NCI-H2171 treated with DMSO at 0.1 percent for 48 hours (cell line): ENCODE results near the gene HOXB2.
A peak's percentile ranks its signal among the peaks of the same experiment; 100 is the strongest.

ENCODE experiments used
- DNase-seq: peaks from one replicate; lab custom pipeline; 2025; lab: John Stamatoyannopoulos, UW

The HOXB2 gene

DNA sequence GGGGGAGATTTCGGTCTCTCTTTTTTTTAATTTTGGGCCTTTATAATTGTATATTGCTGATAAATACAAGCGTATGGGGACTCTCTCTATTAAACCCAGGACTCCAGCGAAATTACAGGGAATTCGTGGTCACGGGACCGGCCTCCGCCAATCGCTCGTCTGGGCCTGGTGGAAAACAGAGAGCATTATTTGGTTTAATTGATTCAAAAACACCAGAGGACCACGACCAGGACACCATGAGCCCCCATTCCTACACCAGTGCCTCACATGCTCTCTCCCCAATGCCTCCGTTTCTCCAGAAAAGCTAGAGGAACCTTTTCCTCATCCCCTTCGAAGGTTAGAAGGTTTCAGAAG, at the start of gene HOXB2:
HOXB2 (minus strand) TSS at position 88 of the 354 bp plus-strand sequence. CDS start 198 bp downstream, outside the sequence.
- no peak for DNase-seq

- DNase-seq = peak; percentile 45
Observed at GRCh38 chr17:48593840-48594537, 49.1 kb upstream of the HOXB2 start.

- no peak for DNase-seq
Observed at GRCh38 chr17:48593126-48593829, 48.4 kb upstream of the HOXB2 start, which contains the start of gene HOXB5. HOXB5 (minus strand) TSS chr17:48593779; CDS start chr17:48593682, 97 bp downstream.

DNA sequence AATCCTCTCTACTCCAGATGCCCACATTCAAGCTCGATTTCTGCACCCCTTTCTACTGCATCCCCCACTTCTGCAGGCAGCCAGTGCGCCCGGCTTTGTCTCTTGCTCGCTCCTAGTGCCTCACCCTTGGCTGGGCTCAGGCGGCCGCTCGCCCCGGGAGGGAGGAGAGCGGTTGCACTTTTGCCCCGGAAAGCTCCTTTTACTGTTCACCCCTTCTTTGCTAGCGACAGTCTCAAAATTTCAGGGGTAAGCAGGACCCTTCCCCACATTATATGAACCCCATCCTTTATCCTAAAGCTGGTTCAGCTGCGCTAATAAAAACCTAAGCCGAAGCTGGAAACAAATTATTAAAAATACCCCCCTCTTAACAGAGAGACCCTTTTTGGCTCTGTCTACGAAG, 47.7 kb upstream of the HOXB2 start:
- DNase-seq = no peak

DNA sequence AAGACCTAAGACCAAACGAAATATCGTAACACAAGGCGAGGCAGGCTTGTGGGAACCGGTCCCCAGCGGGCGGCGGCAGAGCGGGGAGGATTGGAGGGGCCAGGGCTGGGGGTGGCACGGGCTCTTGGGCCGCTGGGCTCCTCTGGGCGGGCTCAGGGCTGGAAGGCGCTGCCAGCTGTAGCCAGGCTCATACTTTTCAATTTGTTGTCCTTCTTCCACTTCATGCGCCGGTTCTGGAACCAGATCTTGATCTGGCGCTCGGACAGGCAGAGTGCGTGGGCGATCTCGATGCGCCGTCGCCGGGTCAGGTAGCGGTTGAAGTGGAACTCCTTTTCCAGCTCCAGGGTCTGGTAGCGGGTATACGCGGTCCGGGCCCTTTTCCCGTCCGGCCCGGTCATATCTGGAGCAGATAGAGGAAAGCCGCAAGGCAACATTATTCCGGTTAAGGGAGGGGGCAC, 47.2 kb upstream of the HOXB2 start:
- no peak for DNase-seq

DNA sequence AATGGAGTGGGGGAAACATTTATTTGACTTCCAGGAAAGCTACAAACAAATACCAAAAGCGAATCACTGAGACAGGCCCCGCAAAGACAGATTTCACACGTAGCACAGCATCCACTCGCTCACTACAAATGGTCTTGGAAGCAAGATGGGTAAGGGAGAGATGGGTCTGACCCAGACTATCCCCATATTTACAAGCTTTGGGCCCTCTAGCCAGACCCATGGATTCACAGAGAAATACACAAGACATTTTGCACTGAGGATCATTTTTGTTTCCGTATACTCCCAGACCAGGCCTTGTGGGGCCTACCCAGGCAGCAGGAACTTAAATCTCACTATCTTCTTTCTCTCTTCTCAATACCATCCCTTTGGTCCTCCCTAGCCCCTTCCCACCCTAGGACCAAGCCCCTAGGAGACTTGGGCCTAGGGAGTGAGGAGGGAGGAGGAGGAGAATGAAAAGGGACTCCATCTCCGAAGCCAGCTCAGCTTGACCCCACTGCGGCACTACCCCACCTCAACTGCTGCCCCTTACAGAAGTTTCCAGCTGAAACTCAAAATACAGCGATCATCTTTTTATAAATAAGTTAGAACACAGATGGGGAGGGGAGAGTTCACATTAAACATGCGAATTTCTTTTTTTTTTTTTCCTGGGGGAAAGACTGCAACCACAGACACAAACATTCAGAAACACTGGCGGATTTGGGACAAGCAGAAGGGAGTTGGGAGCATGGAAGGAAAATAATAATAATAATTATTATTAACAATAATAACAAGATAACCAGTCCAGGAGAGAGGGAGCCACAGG, 46.5 kb upstream of the HOXB2 start:
- DNase-seq = no peak

GRCh38 chr17:48590607-48591161, 45.8 kb upstream of the HOXB2 start:
- no peak for DNase-seq

DNA sequence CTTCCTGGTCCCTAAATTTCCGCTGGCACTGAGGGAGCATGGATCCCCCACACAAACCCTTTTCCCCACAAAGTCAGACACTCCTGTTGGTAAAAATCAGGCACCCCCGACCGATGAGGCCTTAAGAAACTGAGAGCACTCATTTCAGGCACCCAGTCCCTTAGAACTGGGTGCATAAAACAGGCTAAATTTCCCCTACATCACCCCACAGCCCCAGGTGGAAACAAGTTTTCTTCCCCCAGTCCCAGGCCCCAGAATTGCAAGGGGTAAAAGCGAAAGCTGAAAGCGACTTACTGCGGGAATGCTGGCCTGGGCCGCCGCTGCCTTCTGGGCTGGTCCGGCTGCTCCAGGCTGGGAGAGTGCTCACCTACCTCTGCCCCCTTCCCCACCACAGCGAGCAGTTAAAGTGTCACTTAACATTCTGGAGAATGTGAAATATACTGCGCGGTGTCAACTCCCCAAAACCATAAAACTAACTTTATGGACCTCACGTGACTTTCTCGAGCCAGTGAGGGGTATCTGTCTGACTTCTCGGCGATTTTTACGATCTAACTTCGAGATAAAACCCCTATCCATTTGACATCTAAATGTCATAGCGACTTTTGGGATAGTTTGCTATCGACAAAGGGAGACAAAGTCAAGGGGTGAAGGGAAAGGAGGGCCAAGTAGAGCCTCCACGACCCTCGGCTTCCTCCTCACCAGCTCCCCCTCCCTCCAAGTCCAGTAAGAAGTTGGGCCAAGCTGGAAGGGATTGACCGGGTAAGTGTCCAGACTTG, 45.1 kb upstream of the HOXB2 start, which contains the start of gene HOXB3:
HOXB3 (minus strand) TSS at position 411 of the 776 bp plus-strand sequence. CDS start 37,767 bp downstream, outside the sequence.
- DNase-seq = no peak

DNA sequence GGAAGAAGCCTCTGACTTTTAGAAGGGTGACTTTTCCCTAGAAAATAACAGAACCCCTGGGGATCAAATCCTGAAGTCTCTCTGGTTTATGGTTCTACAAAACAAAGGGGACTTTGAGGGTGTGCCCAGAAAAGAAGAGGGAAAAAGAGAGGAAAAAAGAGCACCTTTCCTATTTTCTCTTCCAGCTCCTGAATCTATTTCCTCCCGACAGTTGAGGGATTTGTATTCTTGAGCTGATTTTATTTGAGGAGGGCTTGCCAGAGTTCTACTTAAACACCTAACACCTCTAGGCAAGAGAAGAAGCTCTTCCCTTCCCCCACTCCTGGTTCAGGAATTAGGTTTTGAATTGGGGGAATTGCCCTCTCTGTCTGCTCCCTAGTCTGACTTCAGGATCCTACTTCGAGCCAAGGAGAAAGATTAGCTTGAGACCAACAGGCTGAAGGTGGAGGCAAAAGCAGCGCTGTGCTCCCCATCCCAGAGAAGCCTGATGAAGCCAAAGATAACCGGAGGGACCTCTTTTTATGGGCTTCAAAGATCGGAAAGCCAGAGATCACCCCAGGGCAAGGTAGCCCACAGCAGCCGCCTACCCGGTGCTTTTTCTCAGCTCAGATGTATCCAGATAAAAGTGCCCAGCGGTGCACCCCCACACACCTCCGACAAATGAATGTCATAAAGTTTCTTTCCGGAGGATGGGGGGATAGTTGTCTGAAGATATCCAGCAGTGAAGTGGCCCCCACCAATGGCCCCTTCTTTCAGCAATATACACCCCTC, 44.3 kb upstream of the HOXB2 start:
- no peak for DNase-seq

- no peak for DNase-seq
Observed at GRCh38 chr17:48588528-48588927, 43.6 kb upstream of the HOXB2 start.

GRCh38 chr17:48588074-48588415, 43.1 kb upstream of the HOXB2 start:
- no peak for DNase-seq

DNA sequence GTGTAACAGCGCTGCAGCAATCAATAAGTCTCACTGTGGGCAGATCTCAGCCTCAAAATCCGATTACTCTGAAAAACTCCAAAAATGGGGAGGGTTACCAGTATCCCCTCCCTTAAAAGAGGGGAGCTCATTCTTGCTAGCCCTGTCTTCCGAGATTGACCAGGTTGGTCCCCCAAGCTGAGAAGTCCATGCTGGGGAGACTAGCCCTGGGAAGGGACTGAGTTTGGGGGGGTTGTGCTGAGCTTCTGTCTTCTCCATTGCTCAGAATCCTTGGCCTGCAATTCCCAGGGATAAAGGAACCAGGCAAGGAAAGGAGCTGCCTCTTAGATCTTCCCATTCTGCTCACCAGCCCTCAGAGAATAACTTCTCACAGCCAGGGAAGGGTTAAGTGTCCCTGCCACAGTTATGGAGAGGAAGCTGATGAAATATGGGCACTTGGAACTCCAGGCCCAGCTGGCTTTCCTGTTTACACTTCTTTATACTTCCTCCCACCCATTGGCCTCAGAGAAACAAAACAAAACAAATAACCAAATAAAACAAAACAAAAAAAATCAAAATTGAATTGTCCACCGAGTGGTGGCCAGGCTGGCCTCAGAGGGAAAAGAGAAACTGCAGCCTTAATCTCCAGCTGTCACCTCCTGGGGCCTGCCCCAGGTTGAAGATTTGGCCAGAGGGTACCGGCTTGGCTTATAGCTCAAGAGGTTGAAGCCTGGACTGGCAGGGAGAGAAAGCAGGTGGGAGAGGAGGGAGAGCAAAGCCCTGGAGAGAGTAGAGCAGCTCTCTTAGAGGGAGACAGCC, 42.6 kb upstream of the HOXB2 start:
- no peak for DNase-seq

DNA sequence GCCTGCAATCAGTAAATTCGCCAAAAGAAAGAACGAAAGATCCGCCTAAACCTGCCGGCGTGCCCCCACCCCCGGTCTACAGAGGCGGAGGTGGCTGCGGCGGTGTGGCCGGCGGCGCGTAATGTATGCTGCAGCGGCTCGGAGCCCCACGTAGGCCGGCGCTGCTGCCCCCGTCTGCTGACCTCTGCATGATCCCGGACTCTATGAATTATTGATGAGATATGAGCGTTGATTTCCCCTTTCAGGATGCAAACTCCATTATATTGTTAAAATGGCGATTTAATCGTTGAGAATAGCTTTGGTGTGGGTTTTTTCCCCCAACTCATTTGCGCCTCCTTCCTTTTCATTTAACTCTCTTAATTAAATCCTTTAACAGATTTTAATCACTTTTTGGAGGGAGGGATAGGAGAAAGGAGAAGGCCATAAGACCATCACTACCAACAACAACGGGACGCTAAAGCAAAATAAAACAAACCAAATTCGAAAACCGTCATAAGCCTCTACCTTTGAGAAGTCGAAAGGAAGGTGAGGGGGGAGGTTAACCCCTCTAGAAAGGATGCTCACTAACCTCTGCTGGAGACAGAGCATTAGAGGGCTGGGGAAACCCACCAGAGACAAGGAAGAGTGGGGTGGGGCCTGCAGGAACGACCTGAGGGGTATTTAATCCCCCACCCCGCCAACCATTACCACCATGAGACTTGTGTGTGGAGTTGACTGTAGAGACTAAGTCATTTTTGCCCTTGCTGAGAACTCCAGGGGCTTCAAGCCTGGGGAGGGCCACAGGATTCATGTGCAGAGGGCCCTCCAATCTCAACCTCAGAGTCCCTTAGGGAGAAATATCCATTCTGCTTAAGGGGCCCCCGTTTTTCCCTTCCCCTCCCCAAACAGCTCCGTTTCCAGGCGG, 41.7 kb upstream of the HOXB2 start:
- no peak for DNase-seq

DNA sequence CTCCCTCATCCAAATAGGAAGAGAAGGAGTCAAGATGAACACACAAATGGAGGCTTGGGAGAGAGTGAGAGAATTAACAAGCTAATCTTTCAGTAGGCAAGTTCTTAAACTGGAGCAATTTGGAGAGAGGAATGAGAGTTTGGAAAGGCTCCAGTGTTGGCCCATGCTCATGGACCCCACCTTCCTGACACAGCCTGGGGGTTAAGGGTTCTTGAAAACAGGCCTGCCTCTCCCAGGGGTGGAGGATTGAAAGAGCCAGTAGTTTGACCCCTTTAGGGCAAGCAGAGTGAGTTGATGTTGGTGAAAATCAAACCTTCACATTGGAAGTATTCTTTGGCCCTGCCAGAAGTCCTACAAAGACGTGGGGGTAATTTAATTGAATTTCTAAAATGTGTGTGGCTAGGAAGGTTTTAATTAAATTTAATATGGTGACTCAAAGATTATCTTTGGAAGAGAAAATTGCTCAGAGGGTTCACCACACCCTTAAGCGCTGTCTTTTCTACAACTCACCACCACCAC, 39.4 kb upstream of the HOXB2 start:
- DNase-seq = no peak

DNA sequence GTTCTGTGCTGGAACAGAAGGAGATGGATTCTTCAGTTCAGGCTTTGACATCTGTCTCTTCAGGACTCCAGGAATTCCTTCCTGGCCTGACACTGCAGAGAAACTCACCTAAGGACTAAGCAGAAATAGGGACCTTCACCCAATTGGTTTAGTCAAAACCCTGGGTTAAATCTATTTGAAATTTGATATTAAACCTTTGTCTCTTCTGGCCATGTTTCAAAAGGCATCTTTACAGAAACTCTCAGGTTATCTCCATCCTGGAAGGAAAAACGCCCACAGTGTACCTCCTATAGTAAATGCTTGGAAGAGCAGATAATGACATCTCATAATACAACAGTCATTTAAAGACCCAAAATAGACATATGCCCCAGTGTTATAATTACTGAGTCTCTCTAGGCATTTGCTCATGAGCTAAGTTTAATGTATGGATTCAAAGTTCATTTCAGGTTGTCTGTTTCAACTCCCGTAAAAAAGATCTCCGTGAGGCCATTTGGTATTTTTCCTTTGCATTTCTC, 38.9 kb upstream of the HOXB2 start:
- DNase-seq = no peak

DNA sequence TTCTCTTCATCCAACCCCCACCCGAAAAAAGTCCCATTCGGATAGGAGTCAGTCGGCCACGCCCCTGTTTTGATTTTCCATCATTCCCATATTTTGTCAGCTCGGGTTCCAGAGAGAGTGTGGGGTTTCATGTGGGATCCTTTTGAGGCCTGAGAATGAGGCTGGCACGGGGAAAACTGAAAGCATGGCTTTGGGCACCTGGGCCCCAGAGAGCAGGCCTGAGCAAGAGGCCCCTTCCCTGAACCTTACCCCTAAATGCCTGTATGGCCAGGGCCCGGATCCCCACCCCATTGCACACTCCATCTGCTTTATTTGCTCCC, 37.8 kb upstream of the HOXB2 start:
- no peak for DNase-seq

- DNase-seq = no peak
Observed at GRCh38 chr17:48579760-48580554, 35.0 kb upstream of the HOXB2 start.

DNA sequence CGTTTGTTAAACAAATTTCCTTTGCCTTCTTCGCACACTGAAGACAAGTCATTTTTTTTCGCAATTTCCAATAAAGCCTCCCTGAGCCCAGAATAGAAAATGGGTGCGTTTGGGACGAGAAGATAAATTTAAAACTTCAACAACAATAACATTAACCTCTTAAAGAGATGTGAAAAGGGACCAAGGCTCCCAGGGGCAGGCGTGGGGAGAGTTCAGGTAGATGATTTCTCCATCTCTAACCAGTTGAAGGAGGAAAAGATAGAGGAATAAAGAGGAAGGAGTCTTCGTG, 34.5 kb upstream of the HOXB2 start:
- DNase-seq = no peak
